Cerebellar nuclear complex (tissue), 1 donor: ENCODE data around the gene RERE.
"Not testable (repeated sequence)": the region's sequence is repeated elsewhere in the genome, so short reads cannot be mapped to it uniquely, and the experiment has no call there.

Source experiments
- DNase-seq, 2 experiments: peaks; one replicate each; lab custom pipeline; 2025; lab: John Stamatoyannopoulos, UW

RERE gene

GRCh38 chr1:8604041-8604945 lies 213.1 kb downstream of the RERE start:
- no peak for DNase-seq

DNA sequence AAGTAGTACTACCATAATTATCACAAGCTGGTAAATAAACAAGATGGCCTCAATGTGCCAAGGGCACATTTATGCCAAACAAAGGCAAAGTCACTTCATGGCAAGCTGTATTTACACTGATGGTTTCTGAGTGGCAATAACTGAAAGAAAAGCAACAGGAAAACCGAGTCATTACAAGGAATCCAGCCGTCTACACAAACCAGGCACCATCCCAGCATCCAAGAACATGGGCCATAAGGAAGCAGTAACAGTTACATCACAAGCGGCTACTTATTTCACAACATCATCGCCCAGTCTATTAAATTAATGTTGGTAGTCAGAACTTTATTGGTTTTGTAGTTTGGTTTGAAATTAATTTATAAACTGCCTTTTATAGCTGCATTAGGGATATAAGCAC lies 214.2 kb downstream of the RERE start:
- DNase-seq = no peak

GRCh38 chr1:8602471-8603219 lies 214.8 kb downstream of the RERE start:
- DNase-seq = no peak

GRCh38 chr1:8600336-8600735 lies 217.1 kb downstream of the RERE start:
- DNase-seq = no peak

GRCh38 chr1:8599646-8600212 lies 217.7 kb downstream of the RERE start:
- no peak for DNase-seq

- DNase-seq = no peak
Measured at GRCh38 chr1:8598783-8599182, 218.7 kb downstream of the RERE start.

- peak; percentile 42 to 83 for DNase-seq
Measured at GRCh38 chr1:8598060-8598724, 219.2 kb downstream of the RERE start.

GRCh38 chr1:8597455-8597854 lies 220.0 kb downstream of the RERE start:
- DNase-seq = no peak

- DNase-seq = no peak
Measured at GRCh38 chr1:8595941-8596340, 221.5 kb downstream of the RERE start.

DNA sequence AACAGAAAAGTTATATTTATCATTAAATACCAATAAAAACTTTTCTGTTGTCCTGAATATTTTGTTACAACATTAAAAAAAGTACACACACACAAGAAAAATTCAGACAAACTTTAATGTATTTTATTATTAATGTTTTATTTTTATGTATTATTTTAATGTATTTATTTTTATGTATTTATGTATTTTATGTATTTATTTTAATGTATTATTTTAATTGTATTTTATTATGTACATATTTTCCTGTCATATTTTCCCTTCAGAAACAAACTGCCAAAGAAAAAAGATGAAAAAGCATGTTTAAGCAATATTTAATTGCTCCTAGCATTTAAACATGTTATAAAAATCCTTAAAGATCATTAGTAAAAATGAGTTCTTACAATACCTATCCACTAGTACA lies 222.1 kb downstream of the RERE start:
- no peak for DNase-seq

GRCh38 chr1:8593292-8593691 lies 224.1 kb downstream of the RERE start:
- not testable (repeated sequence) for DNase-seq

- DNase-seq = no peak
Measured at GRCh38 chr1:8591569-8591968, 225.9 kb downstream of the RERE start.

GRCh38 chr1:8590721-8591351 lies 226.6 kb downstream of the RERE start:
- no peak for DNase-seq

- no peak for DNase-seq
Measured at GRCh38 chr1:8589571-8589970, 227.9 kb downstream of the RERE start.

DNA sequence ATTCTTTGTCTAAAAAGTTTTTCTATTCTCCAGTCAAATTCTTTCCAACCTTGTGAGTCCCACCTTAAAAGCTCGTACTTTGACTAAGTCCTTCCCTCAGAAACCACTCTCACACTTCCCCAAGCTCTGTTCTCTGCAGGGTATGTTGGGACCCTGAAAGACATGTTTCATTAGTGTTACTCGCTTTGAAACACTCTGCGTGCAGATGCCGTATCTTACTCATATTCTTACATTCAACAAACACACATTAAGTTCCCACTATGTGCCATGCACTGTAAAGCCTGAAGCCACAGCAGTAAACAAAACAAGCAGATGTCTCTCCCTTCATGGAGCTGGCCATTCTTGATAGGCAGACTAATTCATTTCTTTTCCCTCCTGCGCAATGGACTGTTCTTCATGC lies 229.7 kb downstream of the RERE start:
- DNase-seq = no peak

DNA sequence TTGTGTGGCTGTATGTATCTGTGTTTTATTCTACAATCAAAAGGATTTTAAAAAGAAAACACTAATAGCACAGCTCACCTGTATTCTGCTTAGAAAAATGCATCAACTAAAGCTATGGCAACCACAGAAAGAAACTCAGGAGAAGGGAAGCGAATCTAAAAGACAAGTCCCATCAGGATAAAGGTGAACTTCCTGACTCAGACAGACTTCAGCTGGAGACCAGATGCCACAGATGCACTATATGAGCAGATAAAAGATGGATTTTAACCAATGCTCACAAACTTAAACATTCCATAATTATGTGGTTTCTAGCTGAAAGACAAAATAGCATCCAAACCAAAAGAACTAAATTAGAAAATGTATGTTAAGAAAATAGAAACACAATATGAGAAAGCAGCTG lies 231.0 kb downstream of the RERE start:
- no peak for DNase-seq

- DNase-seq = no peak
Measured at GRCh38 chr1:8584316-8584715, 233.1 kb downstream of the RERE start.

- no peak for DNase-seq
Measured at GRCh38 chr1:8583031-8583430, 234.4 kb downstream of the RERE start.

DNA sequence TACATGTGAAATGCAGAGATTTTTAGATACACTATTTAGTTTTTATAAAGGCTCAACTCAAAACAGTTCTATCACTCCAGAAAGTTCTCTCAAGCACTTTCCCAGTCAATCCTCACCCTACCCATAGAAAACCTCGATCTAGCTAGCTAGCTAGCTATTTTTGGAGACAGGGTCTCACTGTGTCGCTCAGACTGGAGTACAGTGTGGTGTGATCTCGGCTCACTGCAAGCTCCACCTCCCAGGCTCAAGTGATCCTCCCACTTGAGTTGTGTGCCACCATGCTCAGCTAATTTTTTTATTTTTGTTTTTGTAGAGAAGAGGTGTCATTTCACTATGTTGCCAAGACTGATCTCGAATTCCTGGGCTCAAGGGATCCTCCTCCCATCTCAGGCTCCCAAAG lies 236.9 kb downstream of the RERE start:
- no peak for DNase-seq

- DNase-seq = no peak
Measured at GRCh38 chr1:8578936-8579335, 238.5 kb downstream of the RERE start.

DNA sequence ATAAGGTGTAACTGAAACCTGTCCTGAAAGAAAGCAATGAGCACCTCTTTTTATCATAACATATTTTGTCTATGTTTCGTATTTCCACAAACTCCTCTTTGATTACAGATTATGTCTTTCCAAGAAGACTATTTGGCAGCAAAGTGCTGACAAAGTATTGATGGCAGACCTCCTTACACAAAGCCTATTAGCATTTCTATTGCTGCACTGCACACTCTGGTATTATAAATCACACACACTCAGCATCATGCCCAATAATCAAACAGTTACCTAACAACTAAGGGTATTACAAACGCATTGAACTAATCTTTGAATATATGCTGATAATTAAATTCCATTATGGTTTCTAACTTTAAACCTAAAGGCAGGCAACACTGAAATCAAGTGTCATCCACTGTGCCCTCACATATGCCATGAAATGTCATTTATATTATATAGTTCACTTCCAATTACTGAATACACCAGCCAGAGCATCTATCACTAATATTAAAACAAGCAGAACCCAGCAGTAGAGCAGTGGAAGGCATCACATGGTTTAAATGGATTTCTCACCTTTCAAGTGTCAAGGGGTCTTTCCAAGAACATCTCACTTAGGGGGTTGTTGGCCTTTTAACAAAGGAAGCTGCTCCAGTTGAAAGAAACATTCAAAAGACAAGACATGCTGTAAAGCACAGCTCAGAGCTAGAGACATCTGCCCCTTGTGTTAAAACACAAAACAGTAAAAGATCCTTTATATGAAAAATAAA lies 239.1 kb downstream of the RERE start:
- DNase-seq = no peak
